WTC11 (cell line): ENCODE data around the gene MALL.

Experiments
- IRF2 ChIP-seq: sonication (generic); formaldehyde crosslinking; IDR thresholded peaks from 2 replicates; pipeline ENCODE4 v1.8.0; 2022; ENCODE audit warnings: low read depth, missing genetic modification reagents, borderline replicate concordance
- NR3C1 ChIP-seq: sonication (generic); formaldehyde crosslinking; conservative IDR thresholded peaks from 2 replicates; pipeline ENCODE4 v1.8.1; 2023; ENCODE audit warnings: low read depth, mild to moderate bottlenecking, missing genetic modification reagents
- ZNF121 ChIP-seq: sonication (generic); formaldehyde crosslinking; IDR thresholded peaks from 2 replicates; pipeline ENCODE4 v1.8.0; 2023; ENCODE audit warnings: missing genetic modification reagents
- TF ChIP-seq, protein P1 (sequence below): fragments of 200-600 bp; IDR thresholded peaks from 2 replicates; pipeline ENCODE4 v1.8.0; 2022; ENCODE audit warnings: antibody characterized with exemption
- TF ChIP-seq, protein P2 (sequence below): sonication (generic); formaldehyde crosslinking; IDR thresholded peaks from 2 replicates; pipeline ENCODE4 v1.8.1; 2023; ENCODE audit warnings: mild to moderate bottlenecking, missing genetic modification reagents

DNA sequence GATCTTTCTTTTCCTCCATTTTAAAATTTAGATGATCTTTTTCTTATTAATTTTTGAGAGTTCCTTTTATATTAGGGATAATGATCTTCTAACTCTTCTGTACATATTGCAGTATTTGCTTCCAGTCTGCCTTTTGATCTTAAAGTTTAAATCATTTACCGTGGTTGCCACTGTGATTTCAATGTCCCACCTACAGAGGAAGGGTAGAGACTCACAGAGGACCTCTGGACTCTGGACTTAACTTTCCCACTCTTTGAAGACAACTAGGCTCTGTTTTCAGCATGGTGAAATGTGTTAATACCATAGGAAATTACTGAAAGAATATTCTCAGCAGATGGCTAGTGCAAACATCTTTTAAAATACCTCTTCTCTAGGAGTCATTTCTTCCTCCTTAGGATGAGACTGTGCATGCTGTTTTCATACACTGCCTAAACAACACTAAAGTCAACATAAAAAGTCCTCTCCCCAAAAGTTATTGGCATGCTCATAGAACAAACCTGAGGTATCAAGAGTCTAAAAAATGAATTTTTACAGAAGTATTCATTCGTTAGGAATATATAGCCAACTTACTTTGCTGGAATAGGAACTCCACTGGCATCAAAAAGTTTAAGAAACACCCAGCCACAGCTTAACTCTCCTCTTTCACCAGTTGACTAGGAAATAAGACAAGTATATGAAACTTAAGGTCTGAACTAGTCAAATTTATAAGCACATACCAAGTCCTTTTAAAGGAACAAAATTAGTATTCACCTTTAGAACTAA is 30.7 kb upstream of the MALL start:
- TF ChIP-seq, protein P1, sequence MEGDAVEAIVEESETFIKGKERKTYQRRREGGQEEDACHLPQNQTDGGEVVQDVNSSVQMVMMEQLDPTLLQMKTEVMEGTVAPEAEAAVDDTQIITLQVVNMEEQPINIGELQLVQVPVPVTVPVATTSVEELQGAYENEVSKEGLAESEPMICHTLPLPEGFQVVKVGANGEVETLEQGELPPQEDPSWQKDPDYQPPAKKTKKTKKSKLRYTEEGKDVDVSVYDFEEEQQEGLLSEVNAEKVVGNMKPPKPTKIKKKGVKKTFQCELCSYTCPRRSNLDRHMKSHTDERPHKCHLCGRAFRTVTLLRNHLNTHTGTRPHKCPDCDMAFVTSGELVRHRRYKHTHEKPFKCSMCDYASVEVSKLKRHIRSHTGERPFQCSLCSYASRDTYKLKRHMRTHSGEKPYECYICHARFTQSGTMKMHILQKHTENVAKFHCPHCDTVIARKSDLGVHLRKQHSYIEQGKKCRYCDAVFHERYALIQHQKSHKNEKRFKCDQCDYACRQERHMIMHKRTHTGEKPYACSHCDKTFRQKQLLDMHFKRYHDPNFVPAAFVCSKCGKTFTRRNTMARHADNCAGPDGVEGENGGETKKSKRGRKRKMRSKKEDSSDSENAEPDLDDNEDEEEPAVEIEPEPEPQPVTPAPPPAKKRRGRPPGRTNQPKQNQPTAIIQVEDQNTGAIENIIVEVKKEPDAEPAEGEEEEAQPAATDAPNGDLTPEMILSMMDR = no peak
- TF ChIP-seq NR3C1 (CRISPR knock-in tag) (no peak), ZNF121 (CRISPR knock-in tag) (no peak), IRF2 (CRISPR knock-in tag) (no peak)
- TF ChIP-seq, protein P2, sequence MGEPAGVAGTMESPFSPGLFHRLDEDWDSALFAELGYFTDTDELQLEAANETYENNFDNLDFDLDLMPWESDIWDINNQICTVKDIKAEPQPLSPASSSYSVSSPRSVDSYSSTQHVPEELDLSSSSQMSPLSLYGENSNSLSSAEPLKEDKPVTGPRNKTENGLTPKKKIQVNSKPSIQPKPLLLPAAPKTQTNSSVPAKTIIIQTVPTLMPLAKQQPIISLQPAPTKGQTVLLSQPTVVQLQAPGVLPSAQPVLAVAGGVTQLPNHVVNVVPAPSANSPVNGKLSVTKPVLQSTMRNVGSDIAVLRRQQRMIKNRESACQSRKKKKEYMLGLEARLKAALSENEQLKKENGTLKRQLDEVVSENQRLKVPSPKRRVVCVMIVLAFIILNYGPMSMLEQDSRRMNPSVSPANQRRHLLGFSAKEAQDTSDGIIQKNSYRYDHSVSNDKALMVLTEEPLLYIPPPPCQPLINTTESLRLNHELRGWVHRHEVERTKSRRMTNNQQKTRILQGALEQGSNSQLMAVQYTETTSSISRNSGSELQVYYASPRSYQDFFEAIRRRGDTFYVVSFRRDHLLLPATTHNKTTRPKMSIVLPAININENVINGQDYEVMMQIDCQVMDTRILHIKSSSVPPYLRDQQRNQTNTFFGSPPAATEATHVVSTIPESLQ = no peak
